H9 (cell line): ENCODE results near the gene MUC4. TPM values are rescaled to one million over a fixed set of nuclear protein-coding genes. Genes with fewer than 3 reads are reported as not detected.
A peak's percentile ranks its signal among the peaks of the same experiment; 100 is the strongest.
"Not testable (repeated sequence)": the region's sequence is repeated elsewhere in the genome, so short reads cannot be mapped to it uniquely, and the experiment has no call there.

Experiments used
- DNase-seq: peaks from one replicate; pipeline ENCODE4 v3.0.0-alpha.2; 2017
- H2AFZ ChIP-seq: one replicate; pipeline ENCODE4 v1.6.1; 2013; ENCODE audit warnings: mild to moderate bottlenecking, low read length, control low read depth, moderate library complexity
- H2AK5ac ChIP-seq: 2 replicates; pipeline ENCODE4 v1.6.1; 2013; ENCODE audit warnings: low read length, control low read depth, mixed read lengths; ENCODE audit not compliant: insufficient read length
- H2BK120ac ChIP-seq: one replicate; pipeline ENCODE4 v1.6.1; 2013; ENCODE audit warnings: low read depth, mild to moderate bottlenecking, low read length, control low read depth, inconsistent platforms; ENCODE audit not compliant: poor library complexity, severe bottlenecking
- H2BK12ac ChIP-seq: 2 replicates; pipeline ENCODE4 v1.6.1; 2013; ENCODE audit warnings: low read length, control low read depth, mixed read lengths, low read depth; ENCODE audit not compliant: insufficient read length
- H2BK15ac ChIP-seq: 2 replicates; pipeline ENCODE4 v1.6.1; 2013; ENCODE audit warnings: low read depth, low read length, control low read depth
- H2BK20ac ChIP-seq: one replicate; pipeline ENCODE4 v1.6.1; 2013; ENCODE audit warnings: low read depth, mild to moderate bottlenecking, low read length, control low read depth, inconsistent platforms; ENCODE audit not compliant: poor library complexity, severe bottlenecking
- H2BK5ac ChIP-seq: 2 replicates; pipeline ENCODE4 v1.6.1; 2013; ENCODE audit warnings: low read length, control low read depth, mixed read lengths; ENCODE audit not compliant: insufficient read length
- H3K14ac ChIP-seq: 2 replicates; pipeline ENCODE4 v1.6.1; 2013; ENCODE audit warnings: low read length, control low read depth; ENCODE audit not compliant: insufficient read depth
- H3K18ac ChIP-seq: 2 replicates; pipeline ENCODE4 v1.6.1; 2013; ENCODE audit warnings: low read depth, mild to moderate bottlenecking, mixed read lengths, low read length, control low read depth; ENCODE audit not compliant: insufficient read length
- H3K23ac ChIP-seq: 2 replicates; pipeline ENCODE4 v1.6.1; 2013; ENCODE audit warnings: low read length, control low read depth, mixed read lengths, low read depth; ENCODE audit not compliant: insufficient read length
- H3K23me2 ChIP-seq: 2 replicates; pipeline ENCODE4 v1.6.1; 2013; ENCODE audit warnings: low read depth, mild to moderate bottlenecking, mixed read lengths, low read length, control low read depth; ENCODE audit not compliant: insufficient read length, poor library complexity, severe bottlenecking
- H3K27ac ChIP-seq: 2 replicates; pipeline ENCODE4 v1.5.1; 2013; ENCODE audit warnings: low read length, control low read depth, mixed read lengths, low read depth; ENCODE audit not compliant: insufficient read length
- H3K27me3 ChIP-seq: 2 replicates; pipeline ENCODE4 v1.6.1; 2013; ENCODE audit warnings: low read length, control low read depth, inconsistent platforms; ENCODE audit not compliant: insufficient read depth
- H3K4ac ChIP-seq: 2 replicates; pipeline ENCODE4 v1.6.1; 2013; ENCODE audit warnings: low read depth, mild to moderate bottlenecking, control low read depth, inconsistent platforms, low read length, moderate library complexity
- H3K4me1 ChIP-seq: 2 replicates; pipeline ENCODE4 v1.6.1; 2013; ENCODE audit warnings: low read length, control low read depth, inconsistent platforms; ENCODE audit not compliant: insufficient read depth
- H3K4me2 ChIP-seq: 2 replicates; pipeline ENCODE4 v1.6.1; 2013; ENCODE audit warnings: low read length, control low read depth, mixed read lengths; ENCODE audit not compliant: insufficient read length, insufficient read depth
- H3K56ac ChIP-seq: 2 replicates; pipeline ENCODE4 v1.6.1; 2013; ENCODE audit warnings: low read depth, mild to moderate bottlenecking, mixed read lengths, low read length, control low read depth; ENCODE audit not compliant: insufficient read length
- H3K79me1 ChIP-seq: 2 replicates; pipeline ENCODE4 v1.6.1; 2013; ENCODE audit warnings: low read depth, mild to moderate bottlenecking, moderate library complexity, low read length, control low read depth, inconsistent platforms; ENCODE audit not compliant: insufficient read depth, poor library complexity, severe bottlenecking
- H3K79me2 ChIP-seq: 2 replicates; pipeline ENCODE4 v1.6.1; 2013; ENCODE audit warnings: low read length, control low read depth, inconsistent platforms; ENCODE audit not compliant: insufficient read depth
- H3K9ac ChIP-seq: 2 replicates; pipeline ENCODE4 v1.6.1; 2013; ENCODE audit warnings: low read length, control low read depth, mixed read lengths; ENCODE audit not compliant: insufficient read length; ENCODE audit errors: extremely low read depth
- H3K9me3 ChIP-seq: one replicate; pipeline ENCODE4 v1.6.1; 2013; ENCODE audit warnings: low read depth, low read length, inconsistent platforms; ENCODE audit not compliant: control insufficient read depth
- H3T11ph ChIP-seq: one replicate; pipeline ENCODE4 v1.6.1; 2013; ENCODE audit warnings: mild to moderate bottlenecking, low read length, control low read depth, inconsistent platforms
- H4K20me1 ChIP-seq: one replicate; pipeline ENCODE4 v1.6.1; 2013; ENCODE audit not compliant: control insufficient read depth, insufficient read length, insufficient read depth
- H4K5ac ChIP-seq: 2 replicates; pipeline ENCODE4 v1.6.1; 2013; ENCODE audit warnings: low read depth, mild to moderate bottlenecking, mixed read lengths, low read length, control low read depth; ENCODE audit not compliant: insufficient read length
- H4K8ac ChIP-seq: replicated peaks from 2 replicates; pipeline ENCODE4 v1.6.1; 2013; ENCODE audit warnings: low read length, control low read depth, mixed read lengths, low read depth; ENCODE audit not compliant: insufficient read length
- H4K91ac ChIP-seq: 2 replicates; pipeline ENCODE4 v1.6.1; 2013; ENCODE audit warnings: low read depth, mild to moderate bottlenecking, moderate library complexity, mixed read lengths, low read length, control low read depth; ENCODE audit not compliant: insufficient read length
- H3K27ac Mint-ChIP-seq, 3 experiments: 2 replicates in 2 of 3; 3 replicates in 1 of 3; pipeline ENCODE4 v1.8.0; 2020 to 2021; ENCODE audit warnings: mixed read lengths in 3 of 3, mild to moderate bottlenecking in 1 of 3, moderate library complexity in 1 of 3
- H3K27me3 Mint-ChIP-seq: 2 replicates; pipeline ENCODE4 v1.8.0; 2021; ENCODE audit warnings: low read depth, mild to moderate bottlenecking, moderate library complexity, mixed read lengths
- H3K36me3 Mint-ChIP-seq, 3 experiments: 2 replicates in 2 of 3; 3 replicates in 1 of 3; pipeline ENCODE4 v1.8.0; 2020 to 2021; ENCODE audit warnings: low read depth in 3 of 3, mixed read lengths in 3 of 3; ENCODE audit not compliant: insufficient read depth in 1 of 3
- H3K4me1 Mint-ChIP-seq, 2 experiments: 2 replicates each; pipeline ENCODE4 v1.8.0; 2020; ENCODE audit warnings: mixed read lengths in 2 of 2
- H3K4me3 Mint-ChIP-seq, 2 experiments: 2 replicates in 1 of 2; 3 replicates in 1 of 2; pipeline ENCODE4 v1.8.0; 2020 to 2021; ENCODE audit warnings: mild to moderate bottlenecking in 2 of 2, mixed read lengths in 2 of 2, moderate library complexity in 1 of 2
- H3K9me3 Mint-ChIP-seq, 2 experiments: 2 replicates in 1 of 2; 3 replicates in 1 of 2; pipeline ENCODE4 v1.8.0; 2020; ENCODE audit warnings: mild to moderate bottlenecking in 2 of 2, mixed read lengths in 2 of 2, moderate library complexity in 1 of 2
- CTCF ChIP-seq: fragments of 200-600 bp; sonication (generic); conservative IDR thresholded peaks from 3 replicates; pipeline ENCODE4 v1.8.0; 2021; ENCODE audit warnings: antibody characterized with exemption, mild to moderate bottlenecking
- WGBS: extraction: QIAGEN DNeasy Blood & Tissue Kit; methylation state at CpG from one replicate; pipeline ENCODE4 v1.1.7; 2013; ENCODE audit warnings: missing lambda C conversion rate, low lambda C conversion rate, mixed read lengths; ENCODE audit not compliant: insufficient read length; ENCODE audit errors: extremely low coverage; 5-methylcytosine and 5-hydroxymethylcytosine counted together
- total RNA-seq: library from RNA; stranded (reverse); gene quantifications from 2 replicates; pipeline ENCODE4 v1.2.1, GENCODE V29; 2021

The MUC4 gene
- total RNA-seq, 1 experiment from 2014 or later, result 1.2 TPM

- Histone ChIP-seq H4K20me1 (no peaks in the 10 kb centered on the region), H3K27me3 (no peaks in the 10 kb centered on the region), H3K14ac (no peak overlapping the region), H3T11ph (no peak overlapping the region), H3K4me1 (no peaks in the 10 kb centered on the region), H3K9me3 (no peaks in the 10 kb centered on the region), H2AK5ac (no peak overlapping the region), H4K5ac (no peak overlapping the region), H4K91ac (no peak overlapping the region), H3K18ac (no peak overlapping the region), H3K23ac (no peak overlapping the region), H3K79me1 (no peaks in the 10 kb centered on the region), H3K79me2 (no peaks in the 10 kb centered on the region), H2BK12ac (no peak overlapping the region), H3K4ac (no peak overlapping the region), H3K27ac (no peak overlapping the region), H2BK15ac (no peak overlapping the region), H4K8ac (no peak overlapping the region), H2BK20ac (no peak overlapping the region), H3K56ac (no peak overlapping the region), H2BK120ac (no peak overlapping the region), H2AFZ (no peak overlapping the region), H2BK5ac (no peak overlapping the region), H3K4me2 (no peak overlapping the region), H3K9ac (no peak overlapping the region), H3K23me2 (no peaks in the 10 kb centered on the region)
- H3K27ac Mint-ChIP-seq, result no peak overlapping the region
- no peaks in the 10 kb centered on the region for H3K4me1 Mint-ChIP-seq
- no peaks in the 10 kb centered on the region for H3K36me3 Mint-ChIP-seq
- DNase-seq, result no peak
- no peaks in the 10 kb centered on the region for H3K9me3 Mint-ChIP-seq
- no peak for TF ChIP-seq CTCF
- no peak overlapping the region for H3K4me3 Mint-ChIP-seq
- peaks cover 27% of the 10 kb centered on the region for H3K27me3 Mint-ChIP-seq
- WGBS, result no CpG with 5 or more reads among the region's 7 CpGs
Observed at GRCh38 chr3:195727606-195728195, 84.0 kb downstream of the MUC4 start.

- not testable (repeated sequence) for H3K9me3 ChIP-seq, H3K9me3 Mint-ChIP-seq, H3K4me1 ChIP-seq, H4K5ac ChIP-seq, H3K4me1 Mint-ChIP-seq, H3K56ac ChIP-seq, H3K79me1 ChIP-seq, H2BK15ac ChIP-seq, DNase-seq, H3K79me2 ChIP-seq, H2AFZ ChIP-seq, H2BK12ac ChIP-seq, H3K4me2 ChIP-seq, H3K36me3 Mint-ChIP-seq, H2BK5ac ChIP-seq, H3K18ac ChIP-seq, H4K91ac ChIP-seq, H3K4me3 Mint-ChIP-seq, H2AK5ac ChIP-seq, H3K23me2 ChIP-seq, H2BK20ac ChIP-seq, H4K20me1 ChIP-seq, H3K23ac ChIP-seq, H3K14ac ChIP-seq, H2BK120ac ChIP-seq, H3K27ac ChIP-seq, H3K9ac ChIP-seq, H3K4ac ChIP-seq, H4K8ac ChIP-seq, H3T11ph ChIP-seq, H3K27me3 ChIP-seq
- peaks cover 26% of the 10 kb centered on the region for H3K27me3 Mint-ChIP-seq
- no CpG with 5 or more reads among the region's 32 CpGs for WGBS
- peak overlapping the region in 1 of 3 experiments; percentile 6; a peak in 1 of 7 replicates for H3K27ac Mint-ChIP-seq
Observed at GRCh38 chr3:195725916-195726740, 85.6 kb downstream of the MUC4 start.
